ENCODE results near the gene MYO1G.

The MYO1G gene

DNA sequence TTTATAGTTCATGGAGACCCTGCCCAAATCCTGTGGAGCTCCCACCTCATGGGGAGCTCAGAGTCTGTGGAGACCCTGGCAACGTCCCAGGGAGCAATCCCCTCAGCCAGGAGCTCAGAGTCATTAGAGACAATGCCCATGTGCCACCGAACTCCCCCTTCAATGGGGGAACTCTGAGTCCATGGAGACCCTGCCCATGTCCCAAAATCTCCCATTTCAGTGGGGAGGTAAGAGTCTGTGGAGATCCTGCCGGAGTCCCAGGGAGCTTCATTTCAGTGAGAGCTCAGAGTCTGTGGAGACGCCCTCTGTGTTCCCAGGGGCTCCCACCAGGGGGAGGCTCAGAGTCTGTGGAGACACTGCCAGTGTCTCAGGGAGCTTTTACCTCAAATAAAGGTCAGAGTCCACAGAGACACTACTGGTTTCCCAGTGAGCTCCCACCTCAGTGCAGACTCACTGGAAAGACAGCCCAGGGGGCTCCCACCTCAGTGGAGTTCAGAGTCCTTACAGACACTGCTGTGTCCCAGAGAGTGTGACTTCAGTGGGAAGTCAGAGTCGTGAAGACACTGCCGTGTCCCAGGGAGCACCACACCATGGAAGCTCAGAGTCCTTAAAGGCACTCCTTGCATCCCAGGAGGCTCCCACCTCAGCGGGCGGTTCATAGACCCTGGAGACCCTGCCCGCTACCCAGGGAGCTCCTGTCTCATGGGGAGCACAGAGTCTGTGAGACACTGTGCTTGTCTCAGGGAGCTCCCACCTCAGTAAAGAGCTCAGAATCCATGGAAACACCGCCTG is 5.0 kb downstream of the MYO1G start:
- TF ChIP-seq PPARA (CRISPR knock-in tag; IDR thresholded peaks at IDR 0.05; ENCODE audit: borderline replicate concordance) (no peak), OSR1 (CRISPR knock-in tag; IDR thresholded peaks at IDR 0.05) (no peak), ZFP30 (CRISPR knock-in tag; IDR thresholded peaks at IDR 0.05) (no peak), RARB (CRISPR knock-in tag; IDR thresholded peaks at IDR 0.05) (no peak), ARNTL (CRISPR knock-in tag; IDR thresholded peaks at IDR 0.05; ENCODE audit: borderline replicate concordance, low read depth) (no peak), ZNF70 (CRISPR knock-in tag; IDR thresholded peaks at IDR 0.05) (no peak), TOX (CRISPR knock-in tag; IDR thresholded peaks at IDR 0.05; ENCODE audit: borderline replicate concordance) (no peak), ISL1 (CRISPR knock-in tag; IDR thresholded peaks at IDR 0.05) (no peak), TCF4 (CRISPR knock-in tag; IDR thresholded peaks at IDR 0.05; ENCODE audit: borderline replicate concordance) (no peak), GLIS3 (CRISPR knock-in tag; IDR thresholded peaks at IDR 0.05) (no peak), ZNF8 (CRISPR knock-in tag; IDR thresholded peaks at IDR 0.05) (no peak), ZNF565 (CRISPR knock-in tag; conservative IDR thresholded peaks at IDR 0.05; ENCODE audit: low read depth) (no peak), CSDC2 (CRISPR knock-in tag; IDR thresholded peaks at IDR 0.05) (no peak), BACH2 (CRISPR knock-in tag; IDR thresholded peaks at IDR 0.05; ENCODE audit: borderline replicate concordance) (no peak), ZFP3 (CRISPR knock-in tag; IDR thresholded peaks at IDR 0.05) (no peak)
- TF ChIP-seq, protein P1, sequence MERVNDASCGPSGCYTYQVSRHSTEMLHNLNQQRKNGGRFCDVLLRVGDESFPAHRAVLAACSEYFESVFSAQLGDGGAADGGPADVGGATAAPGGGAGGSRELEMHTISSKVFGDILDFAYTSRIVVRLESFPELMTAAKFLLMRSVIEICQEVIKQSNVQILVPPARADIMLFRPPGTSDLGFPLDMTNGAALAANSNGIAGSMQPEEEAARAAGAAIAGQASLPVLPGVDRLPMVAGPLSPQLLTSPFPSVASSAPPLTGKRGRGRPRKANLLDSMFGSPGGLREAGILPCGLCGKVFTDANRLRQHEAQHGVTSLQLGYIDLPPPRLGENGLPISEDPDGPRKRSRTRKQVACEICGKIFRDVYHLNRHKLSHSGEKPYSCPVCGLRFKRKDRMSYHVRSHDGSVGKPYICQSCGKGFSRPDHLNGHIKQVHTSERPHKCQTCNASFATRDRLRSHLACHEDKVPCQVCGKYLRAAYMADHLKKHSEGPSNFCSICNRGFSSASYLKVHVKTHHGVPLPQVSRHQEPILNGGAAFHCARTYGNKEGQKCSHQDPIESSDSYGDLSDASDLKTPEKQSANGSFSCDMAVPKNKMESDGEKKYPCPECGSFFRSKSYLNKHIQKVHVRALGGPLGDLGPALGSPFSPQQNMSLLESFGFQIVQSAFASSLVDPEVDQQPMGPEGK (CRISPR knock-in tag; IDR thresholded peaks at IDR 0.05; ENCODE audit: borderline replicate concordance): no peak
- TF ChIP-seq, protein P2, sequence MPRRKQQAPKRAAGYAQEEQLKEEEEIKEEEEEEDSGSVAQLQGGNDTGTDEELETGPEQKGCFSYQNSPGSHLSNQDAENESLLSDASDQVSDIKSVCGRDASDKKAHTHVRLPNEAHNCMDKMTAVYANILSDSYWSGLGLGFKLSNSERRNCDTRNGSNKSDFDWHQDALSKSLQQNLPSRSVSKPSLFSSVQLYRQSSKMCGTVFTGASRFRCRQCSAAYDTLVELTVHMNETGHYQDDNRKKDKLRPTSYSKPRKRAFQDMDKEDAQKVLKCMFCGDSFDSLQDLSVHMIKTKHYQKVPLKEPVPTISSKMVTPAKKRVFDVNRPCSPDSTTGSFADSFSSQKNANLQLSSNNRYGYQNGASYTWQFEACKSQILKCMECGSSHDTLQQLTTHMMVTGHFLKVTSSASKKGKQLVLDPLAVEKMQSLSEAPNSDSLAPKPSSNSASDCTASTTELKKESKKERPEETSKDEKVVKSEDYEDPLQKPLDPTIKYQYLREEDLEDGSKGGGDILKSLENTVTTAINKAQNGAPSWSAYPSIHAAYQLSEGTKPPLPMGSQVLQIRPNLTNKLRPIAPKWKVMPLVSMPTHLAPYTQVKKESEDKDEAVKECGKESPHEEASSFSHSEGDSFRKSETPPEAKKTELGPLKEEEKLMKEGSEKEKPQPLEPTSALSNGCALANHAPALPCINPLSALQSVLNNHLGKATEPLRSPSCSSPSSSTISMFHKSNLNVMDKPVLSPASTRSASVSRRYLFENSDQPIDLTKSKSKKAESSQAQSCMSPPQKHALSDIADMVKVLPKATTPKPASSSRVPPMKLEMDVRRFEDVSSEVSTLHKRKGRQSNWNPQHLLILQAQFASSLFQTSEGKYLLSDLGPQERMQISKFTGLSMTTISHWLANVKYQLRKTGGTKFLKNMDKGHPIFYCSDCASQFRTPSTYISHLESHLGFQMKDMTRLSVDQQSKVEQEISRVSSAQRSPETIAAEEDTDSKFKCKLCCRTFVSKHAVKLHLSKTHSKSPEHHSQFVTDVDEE (CRISPR knock-in tag; IDR thresholded peaks at IDR 0.05): no peak
- TF ChIP-seq, protein P3, sequence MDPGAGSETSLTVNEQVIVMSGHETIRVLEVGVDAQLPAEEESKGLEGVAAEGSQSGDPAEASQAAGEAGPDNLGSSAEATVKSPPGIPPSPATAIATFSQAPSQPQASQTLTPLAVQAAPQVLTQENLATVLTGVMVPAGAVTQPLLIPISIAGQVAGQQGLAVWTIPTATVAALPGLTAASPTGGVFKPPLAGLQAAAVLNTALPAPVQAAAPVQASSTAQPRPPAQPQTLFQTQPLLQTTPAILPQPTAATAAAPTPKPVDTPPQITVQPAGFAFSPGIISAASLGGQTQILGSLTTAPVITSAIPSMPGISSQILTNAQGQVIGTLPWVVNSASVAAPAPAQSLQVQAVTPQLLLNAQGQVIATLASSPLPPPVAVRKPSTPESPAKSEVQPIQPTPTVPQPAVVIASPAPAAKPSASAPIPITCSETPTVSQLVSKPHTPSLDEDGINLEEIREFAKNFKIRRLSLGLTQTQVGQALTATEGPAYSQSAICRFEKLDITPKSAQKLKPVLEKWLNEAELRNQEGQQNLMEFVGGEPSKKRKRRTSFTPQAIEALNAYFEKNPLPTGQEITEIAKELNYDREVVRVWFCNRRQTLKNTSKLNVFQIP (CRISPR knock-in tag; IDR thresholded peaks at IDR 0.05; ENCODE audit: borderline replicate concordance, low read depth): no peak
- TF ChIP-seq, protein P4, sequence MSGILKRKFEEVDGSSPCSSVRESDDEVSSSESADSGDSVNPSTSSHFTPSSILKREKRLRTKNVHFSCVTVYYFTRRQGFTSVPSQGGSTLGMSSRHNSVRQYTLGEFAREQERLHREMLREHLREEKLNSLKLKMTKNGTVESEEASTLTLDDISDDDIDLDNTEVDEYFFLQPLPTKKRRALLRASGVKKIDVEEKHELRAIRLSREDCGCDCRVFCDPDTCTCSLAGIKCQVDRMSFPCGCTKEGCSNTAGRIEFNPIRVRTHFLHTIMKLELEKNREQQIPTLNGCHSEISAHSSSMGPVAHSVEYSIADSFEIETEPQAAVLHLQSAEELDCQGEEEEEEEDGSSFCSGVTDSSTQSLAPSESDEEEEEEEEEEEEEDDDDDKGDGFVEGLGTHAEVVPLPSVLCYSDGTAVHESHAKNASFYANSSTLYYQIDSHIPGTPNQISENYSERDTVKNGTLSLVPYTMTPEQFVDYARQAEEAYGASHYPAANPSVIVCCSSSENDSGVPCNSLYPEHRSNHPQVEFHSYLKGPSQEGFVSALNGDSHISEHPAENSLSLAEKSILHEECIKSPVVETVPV (CRISPR knock-in tag; IDR thresholded peaks at IDR 0.05): no peak
- peak; percentile 85 for ATAC-seq

DNA sequence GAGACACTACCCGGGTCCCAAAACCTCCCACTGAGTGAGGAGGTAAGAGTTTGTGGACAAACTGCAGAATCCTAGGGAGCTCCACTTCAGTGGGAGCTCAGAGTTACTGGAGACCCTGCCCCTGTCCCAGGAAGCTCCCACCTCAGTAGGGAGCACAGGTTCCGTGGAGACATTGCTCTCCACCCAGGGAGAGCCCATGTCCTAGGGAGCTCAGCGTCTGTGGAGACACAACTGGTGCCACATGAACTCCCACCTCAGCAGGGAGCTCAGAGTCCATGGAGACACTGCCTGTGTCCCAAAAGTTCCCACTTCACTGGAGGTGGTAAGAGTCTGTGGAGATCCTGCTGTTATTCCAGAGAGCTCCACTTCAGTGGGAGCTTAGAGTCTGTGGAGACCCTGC is 6.3 kb downstream of the MYO1G start:
- TF ChIP-seq ISL1 (CRISPR knock-in tag; IDR thresholded peaks at IDR 0.05) (no peak), RARB (CRISPR knock-in tag; IDR thresholded peaks at IDR 0.05) (no peak), ZFP3 (CRISPR knock-in tag; IDR thresholded peaks at IDR 0.05) (no peak), TOX (CRISPR knock-in tag; IDR thresholded peaks at IDR 0.05; ENCODE audit: borderline replicate concordance) (no peak), ZFP30 (CRISPR knock-in tag; IDR thresholded peaks at IDR 0.05) (no peak), ZNF70 (CRISPR knock-in tag; IDR thresholded peaks at IDR 0.05) (no peak), ZNF8 (CRISPR knock-in tag; IDR thresholded peaks at IDR 0.05) (no peak), SNAI2 (CRISPR knock-in tag; IDR thresholded peaks at IDR 0.05) (no peak), PPARA (CRISPR knock-in tag; IDR thresholded peaks at IDR 0.05; ENCODE audit: borderline replicate concordance) (no peak), ZC3H10 (CRISPR knock-in tag; IDR thresholded peaks at IDR 0.05) (no peak)
- TF ChIP-seq, protein P5, sequence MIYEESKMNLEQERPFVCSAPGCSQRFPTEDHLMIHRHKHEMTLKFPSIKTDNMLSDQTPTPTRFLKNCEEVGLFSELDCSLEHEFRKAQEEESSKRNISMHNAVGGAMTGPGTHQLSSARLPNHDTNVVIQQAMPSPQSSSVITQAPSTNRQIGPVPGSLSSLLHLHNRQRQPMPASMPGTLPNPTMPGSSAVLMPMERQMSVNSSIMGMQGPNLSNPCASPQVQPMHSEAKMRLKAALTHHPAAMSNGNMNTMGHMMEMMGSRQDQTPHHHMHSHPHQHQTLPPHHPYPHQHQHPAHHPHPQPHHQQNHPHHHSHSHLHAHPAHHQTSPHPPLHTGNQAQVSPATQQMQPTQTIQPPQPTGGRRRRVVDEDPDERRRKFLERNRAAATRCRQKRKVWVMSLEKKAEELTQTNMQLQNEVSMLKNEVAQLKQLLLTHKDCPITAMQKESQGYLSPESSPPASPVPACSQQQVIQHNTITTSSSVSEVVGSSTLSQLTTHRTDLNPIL (CRISPR knock-in tag; IDR thresholded peaks at IDR 0.05; ENCODE audit: low read depth): no peak
- TF ChIP-seq, protein P1 (CRISPR knock-in tag; IDR thresholded peaks at IDR 0.05; ENCODE audit: borderline replicate concordance): no peak
- TF ChIP-seq, protein P3 (CRISPR knock-in tag; IDR thresholded peaks at IDR 0.05; ENCODE audit: borderline replicate concordance, low read depth): no peak
- TF ChIP-seq, protein P4 (CRISPR knock-in tag; IDR thresholded peaks at IDR 0.05): no peak
- ATAC-seq: no peak

Data from SK-N-SH treated with all-trans-retinoic acid at 6 μM for 48 hours (cell line).